Fibroblast of the conjunctiva (primary cell): Measurements from ENCODE around the gene LRRC8D.

Source experiments
- DNase-seq: peaks from one replicate; pipeline ENCODE4 v3.0.0-alpha.2; 2010; ENCODE audit warnings: low read depth

The LRRC8D gene

GRCh38 chr1:89870998-89871397 is 50.2 kb downstream of the LRRC8D start:
- no peak for DNase-seq

DNA sequence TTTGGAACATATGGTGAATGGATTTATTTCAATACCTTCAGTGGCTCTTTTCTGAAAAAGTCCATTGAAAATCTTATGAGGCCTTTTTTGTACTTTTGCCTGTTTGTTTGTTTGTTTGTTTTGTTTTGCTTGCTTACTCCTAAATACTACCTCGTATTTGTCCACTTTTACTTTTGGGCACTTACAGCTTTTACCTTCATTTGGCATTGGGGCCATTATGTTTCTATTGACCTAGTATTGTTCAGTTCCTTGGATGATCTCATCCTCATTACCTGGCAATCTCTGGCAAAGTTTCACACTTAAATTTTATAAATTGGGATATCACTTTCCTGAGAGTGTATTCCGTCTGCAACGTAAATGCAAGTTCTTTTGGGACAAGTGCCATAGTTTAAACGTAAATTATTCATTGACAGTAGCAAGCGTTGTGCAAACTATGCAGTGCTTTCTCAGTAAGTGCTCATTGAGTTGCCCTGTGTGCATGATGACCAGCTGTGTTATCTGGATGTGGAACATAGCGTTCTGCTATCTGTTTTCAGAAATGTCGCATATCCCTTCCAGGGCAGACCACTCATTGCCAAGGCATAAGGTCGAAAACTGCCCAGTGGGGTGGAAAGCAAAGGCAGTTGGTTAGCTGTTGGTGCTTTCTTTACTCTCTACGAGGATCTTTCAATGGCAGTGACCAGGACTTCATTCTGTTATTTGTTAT is 51.1 kb downstream of the LRRC8D start:
- DNase-seq, result no peak

- DNase-seq, result no peak
Measured at GRCh38 chr1:89872567-89872966, 51.7 kb downstream of the LRRC8D start.

- DNase-seq, result no peak
Measured at GRCh38 chr1:89873288-89873687, 52.5 kb downstream of the LRRC8D start.

- peak; percentile 26 for DNase-seq
Measured at GRCh38 chr1:89873770-89874169, 52.9 kb downstream of the LRRC8D start.

DNA sequence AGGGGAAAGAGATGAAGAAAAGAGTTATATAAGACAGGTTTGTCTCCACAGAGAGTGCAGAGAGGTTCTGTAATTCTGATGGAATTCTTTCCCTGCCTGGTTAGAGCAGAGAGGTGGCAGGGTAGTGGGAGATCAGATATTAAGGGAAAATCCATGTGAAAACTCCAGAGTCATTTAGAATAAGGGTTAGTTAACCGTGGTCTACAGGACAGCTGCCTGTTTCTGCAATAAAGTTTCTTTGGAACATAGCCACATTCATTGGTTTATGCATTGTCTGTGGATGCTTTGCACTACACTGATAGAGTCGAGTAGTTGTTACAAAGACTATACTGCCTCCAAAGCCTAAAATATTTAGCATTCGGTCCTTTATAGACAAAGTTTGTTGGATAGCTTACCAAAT is 55.6 kb downstream of the LRRC8D start:
- DNase-seq, result no peak

GRCh38 chr1:89877756-89878155 is 56.9 kb downstream of the LRRC8D start:
- no peak for DNase-seq

- DNase-seq, result no peak
Measured at GRCh38 chr1:89878256-89878655, 57.4 kb downstream of the LRRC8D start.

DNA sequence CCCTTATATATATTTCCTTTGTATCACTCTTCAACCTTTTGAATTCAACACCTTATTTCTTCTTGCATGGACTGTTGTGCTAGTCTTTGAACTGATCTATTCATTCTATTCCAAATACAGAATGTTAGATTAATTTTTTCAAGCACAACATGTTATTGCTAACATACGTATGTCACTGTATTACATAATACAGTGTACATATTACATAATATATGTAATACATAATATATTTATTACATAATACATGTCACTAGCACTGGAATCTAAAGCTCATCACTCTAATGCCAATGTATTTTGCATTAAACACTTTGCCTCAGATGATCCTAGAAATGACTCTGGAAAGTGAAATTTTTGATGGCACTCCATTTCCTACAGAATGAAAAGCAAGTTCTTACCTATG is 59.8 kb downstream of the LRRC8D start:
- no peak for DNase-seq

DNA sequence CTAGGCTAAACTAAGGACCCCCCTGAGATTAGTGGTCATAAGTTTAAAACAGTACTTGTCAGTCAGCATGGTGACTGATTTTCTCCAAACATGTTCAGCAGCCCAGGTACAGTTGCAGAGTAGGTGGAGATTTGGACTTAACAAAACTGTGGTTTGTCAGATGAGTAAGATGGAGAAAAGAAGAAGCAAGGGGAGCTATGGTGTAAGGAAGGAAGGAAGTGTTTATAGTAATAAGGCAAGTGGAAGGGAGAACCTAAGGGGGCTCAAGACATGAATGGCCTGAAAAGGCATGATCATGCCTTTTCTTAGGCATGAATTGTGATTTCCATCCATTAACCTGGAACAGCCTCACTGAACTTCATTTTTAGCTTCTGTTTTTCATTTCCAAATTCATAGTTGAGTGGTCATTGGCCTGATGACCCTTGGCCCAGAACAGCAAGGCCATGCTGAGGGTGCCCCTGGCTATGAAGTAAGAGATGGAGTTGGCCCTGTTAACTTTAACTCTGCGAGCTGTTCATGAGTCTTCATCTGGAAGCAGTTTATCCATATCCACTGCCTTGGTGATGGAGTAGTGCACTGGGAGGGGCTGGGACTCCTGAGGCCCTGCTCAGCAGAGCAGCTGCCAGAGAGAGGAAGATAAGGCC is 60.7 kb downstream of the LRRC8D start:
- no peak for DNase-seq

- DNase-seq, result no peak
Measured at GRCh38 chr1:89882348-89883029, 61.7 kb downstream of the LRRC8D start.

DNA sequence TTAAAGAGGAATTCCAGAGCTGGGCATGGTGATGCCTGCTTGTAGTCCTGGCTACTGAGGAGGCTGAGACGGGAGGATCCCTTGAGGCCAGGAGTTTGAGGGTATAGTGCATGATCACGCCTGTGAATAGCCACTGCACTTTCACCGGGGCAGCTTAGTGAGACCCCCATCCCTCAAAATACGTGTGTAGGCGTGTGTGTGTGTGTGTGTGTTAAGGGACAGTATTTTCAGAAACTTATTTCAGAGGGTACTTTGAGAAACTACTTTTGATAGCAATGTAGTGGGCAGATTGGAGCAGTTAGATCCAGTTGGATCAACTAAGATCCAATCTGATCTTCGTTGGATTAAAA is 62.2 kb downstream of the LRRC8D start:
- no peak for DNase-seq

- no peak for DNase-seq
Measured at GRCh38 chr1:89884718-89885596, 64.1 kb downstream of the LRRC8D start.

GRCh38 chr1:89887270-89887669 is 66.4 kb downstream of the LRRC8D start:
- DNase-seq, result no peak

- no peak for DNase-seq
Measured at GRCh38 chr1:89887713-89888112, 66.9 kb downstream of the LRRC8D start.

DNA sequence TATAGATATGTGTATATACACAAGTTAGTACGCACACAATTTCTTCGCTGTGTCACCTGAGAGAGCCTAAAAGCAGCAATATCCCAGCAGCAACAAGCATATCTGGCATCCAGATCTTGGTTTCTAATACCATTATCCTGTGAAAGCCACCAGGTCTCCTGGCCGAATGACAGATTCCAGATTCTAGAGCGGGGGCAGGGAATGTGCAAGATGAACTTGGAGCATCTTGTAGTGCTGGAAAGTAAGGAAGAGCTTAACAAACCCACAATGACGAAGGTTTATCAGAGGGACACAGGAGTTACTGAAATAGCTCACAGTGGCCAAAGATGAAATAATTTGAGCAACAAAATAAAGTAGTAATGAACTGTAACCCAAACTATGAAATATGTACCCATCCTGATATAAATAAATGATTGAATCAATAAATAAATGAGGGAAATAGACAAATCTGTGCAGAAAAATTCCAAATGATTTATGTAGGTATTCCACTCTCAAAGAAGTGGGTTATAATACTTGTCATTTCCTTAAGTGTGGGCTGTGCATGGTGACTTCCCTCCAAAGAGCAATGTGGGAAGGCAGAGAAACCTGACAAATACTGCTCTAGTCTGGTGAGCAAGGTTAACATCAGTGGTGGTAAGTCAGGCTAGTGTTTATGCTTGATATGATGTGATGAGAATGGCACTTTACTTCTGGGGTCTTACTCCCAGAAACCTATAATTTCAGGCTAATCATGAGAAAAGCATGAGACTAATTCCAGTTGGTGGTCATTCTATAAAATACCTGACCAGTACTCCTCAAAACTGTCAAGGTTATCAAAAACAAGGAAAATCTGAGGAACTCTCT is 67.9 kb downstream of the LRRC8D start:
- no peak for DNase-seq

- no peak for DNase-seq
Measured at GRCh38 chr1:89889323-89889615, 68.4 kb downstream of the LRRC8D start.

GRCh38 chr1:89890085-89890752 is 69.4 kb downstream of the LRRC8D start:
- DNase-seq, result peak; percentile 65

DNA sequence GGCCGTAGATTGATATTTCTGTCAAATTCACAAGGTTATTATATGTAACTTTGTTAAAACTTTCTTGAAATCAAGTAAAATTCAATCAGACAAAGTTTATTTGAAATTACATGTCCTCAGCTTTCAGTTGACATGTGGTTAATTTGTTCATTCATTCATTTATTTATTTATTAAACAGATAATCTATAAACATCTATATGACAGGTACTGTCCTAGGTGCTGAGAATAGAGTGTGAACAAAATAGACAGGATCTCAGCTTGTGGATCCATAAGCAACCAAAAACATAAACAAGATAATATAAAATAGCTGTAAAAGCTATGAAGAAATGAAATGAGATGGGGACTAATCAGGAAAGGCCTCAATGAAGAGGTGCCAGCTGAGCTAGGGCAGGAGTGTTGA is 72.0 kb downstream of the LRRC8D start:
- no peak for DNase-seq

DNA sequence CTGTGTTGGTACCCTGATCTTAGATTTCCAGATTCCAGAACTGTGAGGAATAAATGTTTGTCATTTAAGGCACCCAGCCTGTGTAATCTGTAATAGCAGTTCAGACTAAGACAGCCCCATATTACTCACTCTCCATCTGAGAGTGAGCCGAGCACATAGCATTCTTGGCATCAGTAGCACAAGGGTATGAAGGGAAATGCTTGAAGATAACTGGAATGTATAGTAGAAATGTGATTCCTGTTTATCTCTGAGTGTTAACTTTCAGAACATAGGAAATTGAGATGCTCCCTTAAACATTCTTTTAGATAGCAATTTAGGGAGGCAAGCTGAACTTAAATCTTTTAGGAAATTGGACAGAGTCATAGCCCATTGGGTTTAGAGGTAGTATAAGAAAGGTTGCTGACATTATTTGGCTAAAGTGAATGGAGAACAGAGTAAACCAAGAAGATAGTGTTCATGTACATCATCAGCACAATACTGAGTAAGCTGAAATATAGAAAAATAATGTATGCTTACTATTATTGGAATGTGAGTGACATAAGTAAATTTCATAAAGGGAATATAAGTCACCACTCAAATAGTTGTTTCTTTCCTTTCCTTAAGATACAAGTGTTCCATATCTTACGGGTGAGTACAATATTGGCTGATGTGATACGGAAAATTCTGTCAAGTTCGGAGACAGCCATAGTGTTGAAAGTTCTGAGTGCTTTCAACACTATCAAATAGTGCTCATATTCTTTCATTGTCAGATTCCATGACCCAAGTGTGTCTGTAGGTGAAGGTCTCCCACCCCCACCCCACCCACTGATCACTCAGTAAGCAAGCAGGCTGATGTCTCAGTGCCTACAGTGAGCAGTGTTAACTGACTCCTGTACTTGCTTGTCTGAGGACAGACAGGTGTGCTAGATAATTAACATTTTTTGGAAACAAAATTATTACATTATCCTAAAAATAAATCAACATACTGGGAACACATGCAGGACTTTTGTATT is 73.7 kb downstream of the LRRC8D start:
- peak; percentile 74 for DNase-seq
